Stimulated activated CD8-positive, alpha-beta memory T cell treated with anti-CD3 and anti-CD28 coated beads, Interleukin-4, amount 100 ng/mL, for 4 hours (primary cell): ENCODE results near the gene CRACR2A.

ENCODE experiments used
- DNase-seq, 2 donors: peaks; one replicate each; pipeline ENCODE4 v3.0.0-alpha.2; 2020; ENCODE audit warnings: low read depth in 2 of 2, low spot score in 1 of 2

CRACR2A gene

GRCh38 chr12:3752741-3753486, at the start of gene CRACR2A:
TSS of gene CRACR2A (minus strand) at chr12:3753109. CDS start at chr12:3696999, 56,110 bp downstream.
- peak; percentile 50 to 75 for DNase-seq

- no peak for DNase-seq
These were observed 44.7 kb upstream of the CRACR2A start for GRCh38 chr12:3797531-3798048.

- no peak for DNase-seq
These were observed 42.7 kb upstream of the CRACR2A start for GRCh38 chr12:3795492-3796133.

DNA sequence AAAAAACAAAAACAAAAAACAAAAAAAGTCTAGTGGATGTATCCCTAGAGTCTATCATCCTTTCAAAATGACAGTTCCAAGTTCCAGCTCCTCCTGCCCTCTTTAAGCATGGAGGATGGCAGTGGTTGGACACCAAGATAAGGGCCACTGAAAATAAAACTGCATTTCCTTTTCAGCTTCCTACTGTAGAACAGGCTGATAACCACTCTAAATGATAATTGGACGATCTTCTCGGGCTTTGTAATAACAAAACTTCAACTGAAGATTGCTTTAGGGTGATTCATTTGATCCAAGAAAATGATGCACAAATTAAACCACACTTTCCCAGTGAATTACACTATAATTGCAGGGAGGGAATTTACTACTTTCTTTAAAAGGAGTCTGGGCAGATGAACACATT, 42.2 kb upstream of the CRACR2A start:
- no peak for DNase-seq

DNA sequence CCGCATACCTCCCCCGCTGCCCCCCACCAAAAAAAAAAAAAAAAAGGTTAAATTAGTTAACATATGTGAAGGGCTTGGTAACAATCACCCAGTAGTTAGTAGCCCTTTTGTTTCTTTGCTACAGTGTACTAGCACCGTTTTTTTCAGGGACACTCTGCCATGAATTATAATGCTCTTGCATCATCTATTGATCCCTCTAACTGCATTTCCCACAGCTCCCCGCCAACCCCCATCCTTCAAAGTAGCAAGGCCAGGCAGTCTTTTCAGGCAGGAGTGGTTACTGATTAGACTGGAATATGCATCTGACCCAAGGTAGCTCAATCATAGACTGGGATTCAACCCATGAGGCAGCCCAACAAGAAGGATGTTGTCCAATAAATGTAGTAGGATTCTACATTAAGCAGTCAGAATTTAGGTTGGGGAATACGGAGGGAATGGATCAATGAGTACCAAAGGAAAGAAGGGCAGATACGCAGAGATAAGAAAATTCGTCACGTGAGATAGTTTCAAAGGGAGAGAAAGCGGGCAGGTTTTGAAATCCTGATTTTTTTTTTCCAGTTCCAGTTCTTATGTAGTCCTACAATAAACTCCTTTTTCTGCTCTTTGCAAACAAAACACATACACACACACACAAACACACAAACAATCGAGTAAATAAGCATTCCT, 39.8 kb upstream of the CRACR2A start:
- no peak for DNase-seq

GRCh38 chr12:3791256-3791874, 38.5 kb upstream of the CRACR2A start:
- DNase-seq, result no peak

GRCh38 chr12:3790642-3791041, 37.7 kb upstream of the CRACR2A start:
- DNase-seq, result no peak

- DNase-seq, result no peak
These were observed 36.9 kb upstream of the CRACR2A start for GRCh38 chr12:3789838-3790237.

DNA sequence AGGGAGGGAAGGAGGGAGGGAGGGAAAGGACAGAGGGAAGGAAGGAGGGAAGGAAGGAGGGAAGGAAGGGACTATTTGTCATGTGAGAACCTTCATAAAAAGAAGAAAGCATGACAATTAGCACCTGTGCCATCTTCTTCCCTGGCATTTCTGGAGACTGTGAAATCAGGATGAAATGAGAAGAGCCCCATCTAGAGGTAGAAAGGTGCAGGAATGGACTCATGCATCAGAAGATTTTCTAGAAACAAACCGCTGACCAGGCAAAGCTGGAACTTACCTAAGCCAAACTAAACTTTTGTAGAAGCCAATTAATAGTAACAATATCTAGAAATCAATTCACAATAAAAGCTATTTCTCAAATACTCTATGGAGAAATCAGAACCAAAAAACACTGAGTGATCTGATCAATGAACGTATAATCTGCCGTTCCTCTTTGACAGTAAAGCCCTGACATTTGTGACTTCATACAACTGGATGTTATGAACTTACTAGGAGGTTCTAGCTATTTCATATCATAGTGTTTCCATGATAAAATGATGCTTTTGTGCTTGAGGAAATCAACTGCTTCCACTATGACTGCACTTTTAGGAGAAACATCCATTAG, 24.4 kb upstream of the CRACR2A start:
- no peak for DNase-seq

GRCh38 chr12:3775385-3776035, 22.6 kb upstream of the CRACR2A start:
- no peak for DNase-seq

DNA sequence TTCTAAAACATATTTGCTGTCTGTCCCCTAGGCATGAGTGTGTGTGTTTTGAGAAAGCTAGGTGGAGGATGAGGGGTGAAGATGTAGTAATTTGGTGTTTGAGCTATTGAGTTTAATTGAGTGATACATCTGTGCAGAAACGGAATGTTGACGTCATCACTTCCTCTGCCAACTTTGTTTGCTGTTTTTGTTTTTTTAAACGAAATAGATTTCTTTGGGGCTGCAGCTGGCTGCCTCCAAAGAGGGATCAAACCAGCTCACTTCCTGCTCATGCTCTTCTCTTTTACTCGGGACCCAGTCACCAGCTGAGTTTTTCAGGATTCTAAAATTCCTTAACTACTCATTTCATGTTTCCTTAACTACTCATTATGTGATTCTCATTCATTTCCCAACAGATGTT, 19.5 kb upstream of the CRACR2A start:
- DNase-seq, result no peak

- DNase-seq, result no peak
These were observed 18.9 kb upstream of the CRACR2A start for GRCh38 chr12:3771853-3772252.

DNA sequence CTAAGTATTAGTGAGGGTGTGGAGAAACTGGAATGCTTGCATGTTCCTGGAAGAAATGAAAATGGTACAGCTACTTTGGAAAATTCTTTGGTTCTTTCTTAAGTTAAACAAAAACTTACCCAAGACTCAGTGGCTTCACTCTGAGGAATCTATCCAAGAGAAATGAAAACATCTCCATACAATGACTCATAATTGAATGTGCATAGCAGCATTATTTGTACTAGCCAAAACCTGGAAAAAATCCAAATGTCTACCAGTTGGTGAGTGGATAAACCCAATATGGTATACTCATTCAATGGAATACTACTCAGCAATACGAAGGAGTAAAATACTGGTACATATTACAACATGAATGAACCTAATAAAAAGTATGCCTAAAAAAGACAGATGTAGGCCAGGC, 18.0 kb upstream of the CRACR2A start:
- no peak for DNase-seq

- no peak for DNase-seq
These were observed 16.1 kb upstream of the CRACR2A start for GRCh38 chr12:3768911-3769447.

- no peak for DNase-seq
These were observed 8.3 kb upstream of the CRACR2A start for GRCh38 chr12:3761116-3761735.

- no peak for DNase-seq
These were observed 7.0 kb upstream of the CRACR2A start for GRCh38 chr12:3759878-3760277.

DNA sequence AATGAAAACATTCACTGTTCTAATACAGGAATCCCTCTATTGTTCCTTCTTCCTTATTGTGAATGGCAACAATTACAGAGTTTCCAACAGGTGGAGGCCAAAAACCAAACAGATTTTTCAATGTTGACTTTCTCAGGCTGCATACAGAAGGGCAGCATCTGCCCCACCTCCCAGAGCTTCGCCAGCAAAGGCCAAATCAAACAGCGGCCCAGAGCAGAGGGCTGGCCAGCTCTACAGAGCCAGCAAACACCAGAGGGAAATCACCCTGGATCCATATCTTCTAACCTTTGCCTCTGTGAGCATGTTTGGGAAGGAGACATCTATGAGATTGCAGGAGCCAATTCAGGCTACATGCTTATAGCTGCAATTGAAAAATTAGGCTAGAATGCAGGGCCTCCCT, 4.4 kb upstream of the CRACR2A start:
- DNase-seq, result no peak

DNA sequence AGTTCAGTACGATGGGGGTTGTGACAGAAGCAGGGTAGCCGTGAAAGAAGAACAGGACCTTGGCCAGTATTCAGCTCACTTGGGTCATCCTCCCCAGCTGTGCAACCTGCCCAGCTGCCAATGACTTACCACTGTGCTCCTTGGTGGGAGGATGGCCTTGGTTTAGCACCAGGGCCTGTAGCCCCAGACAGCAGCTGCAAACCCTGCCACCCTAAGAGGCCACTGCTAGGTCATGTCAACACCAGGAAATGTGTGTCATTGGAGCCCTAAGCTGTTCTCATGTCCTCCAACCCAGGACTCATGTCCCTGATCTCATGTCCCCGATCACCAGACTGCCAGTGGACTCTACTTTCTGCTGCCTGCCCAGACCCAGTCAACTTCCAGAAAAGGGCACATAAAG, 3.0 kb upstream of the CRACR2A start:
- no peak for DNase-seq

GRCh38 chr12:3753544-3754284, 805 bp upstream of the CRACR2A start:
- DNase-seq, result no peak
